ENCODE measurements around the gene IPCEF1. TPM values are rescaled to one million over a fixed set of nuclear protein-coding genes. Genes with fewer than 3 reads are reported as not detected.

Gene IPCEF1
- total and polyA plus RNA-seq, 2 of the 8 experiments (the other 6 are each of a cell fraction or from before 2014, with no cell fraction given), result 0.41 to 0.78 TPM

DNA sequence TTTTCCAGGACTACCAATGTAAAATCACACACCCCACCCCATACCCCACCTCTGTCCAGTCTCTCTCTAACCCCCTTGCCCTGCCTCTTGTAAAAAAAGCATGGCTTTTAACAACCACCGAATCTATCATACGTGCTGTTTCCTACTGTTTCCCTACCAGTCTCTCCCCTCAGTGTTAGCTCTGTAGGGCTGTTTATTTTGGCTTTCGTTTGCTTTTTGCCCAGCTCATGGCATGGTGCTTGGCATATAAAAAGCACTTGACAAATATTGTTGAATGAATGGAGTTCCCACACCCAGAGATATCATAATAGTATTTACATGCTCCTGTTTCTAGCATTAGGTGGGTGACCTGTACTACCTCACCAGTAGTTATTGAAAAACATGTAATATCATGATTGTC, 169.4 kb downstream of the IPCEF1 start (continued):
- TF ChIP-seq EZH2 (IDR thresholded peaks at IDR 0.05; ENCODE audit: low read depth, low read length, severe bottlenecking) (no peak), HDAC2 (IDR thresholded peaks at IDR 0.05; ENCODE audit: borderline replicate concordance in 1 of 2, low read depth in 2 of 2, low read length in 2 of 2) (no peak), NANOG (IDR thresholded peaks at IDR 0.05; ENCODE audit: insufficient read depth, low read depth, low read length, poor library complexity, severe bottlenecking) (no peak), SIN3A (conservative IDR thresholded peaks at IDR 0.05 in 1 of 2, IDR thresholded peaks at IDR 0.05 in 1 of 2; ENCODE audit: low read depth in 1 of 2, low read length in 2 of 2) (no peak)
